Fibroblast of skin of left biceps (primary cell): ENCODE measurements around the gene ADAM12.
"Not testable (repeated sequence)": the region's sequence is repeated elsewhere in the genome, so short reads cannot be mapped to it uniquely, and the experiment has no call there.

Experiments
- DNase-seq, 2 experiments: peaks; one replicate each; pipeline ENCODE4 v3.0.0-alpha.2; 2013; ENCODE audit warnings: low read depth in 2 of 2

ADAM12 gene

DNA sequence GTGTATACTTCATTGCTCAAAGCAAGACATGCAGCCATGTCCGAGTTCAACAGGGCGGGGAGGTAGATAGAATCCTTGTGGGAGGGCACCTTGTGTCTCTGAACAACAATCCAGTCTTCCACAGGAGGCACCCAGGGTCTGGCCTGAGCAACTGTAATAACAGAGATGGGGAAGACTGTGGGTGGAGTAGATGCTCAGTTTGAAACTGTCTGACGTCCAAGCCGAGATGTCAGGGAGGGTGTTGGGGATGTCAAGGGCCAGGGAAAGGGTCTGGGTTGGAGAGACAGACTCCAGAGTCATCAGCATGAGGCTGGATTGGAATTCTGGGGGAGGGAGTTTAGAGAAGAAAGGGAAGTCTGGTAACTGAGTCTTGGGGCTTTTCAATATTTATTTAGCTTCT lies 403.9 kb downstream of the ADAM12 start:
- DNase-seq = no peak

GRCh38 chr10:125983656-125984055 lies 404.6 kb downstream of the ADAM12 start:
- no peak for DNase-seq

DNA sequence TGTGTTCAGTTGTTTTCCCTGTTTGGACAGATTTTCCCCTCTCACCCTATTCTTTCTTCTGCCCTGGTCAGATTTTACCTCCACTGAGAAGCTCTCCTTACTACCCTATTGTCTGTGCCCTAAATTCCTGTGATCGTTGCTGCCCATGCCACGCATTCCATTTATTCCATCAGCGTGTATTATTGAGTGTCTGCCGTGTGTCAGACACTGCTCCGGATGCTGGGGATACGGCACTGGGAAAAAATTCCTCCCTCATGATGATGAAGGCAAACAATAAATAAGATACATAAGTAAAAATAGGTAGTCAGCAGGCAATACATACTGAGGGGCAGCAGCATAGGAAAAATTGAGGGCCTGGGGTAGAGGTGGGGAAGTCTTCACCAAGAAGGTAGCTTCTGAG lies 405.1 kb downstream of the ADAM12 start:
- no peak for DNase-seq

GRCh38 chr10:125982260-125982948 lies 405.9 kb downstream of the ADAM12 start:
- DNase-seq = peak; percentile 35 to 44

- no peak for DNase-seq
These were observed 407.7 kb downstream of the ADAM12 start for GRCh38 chr10:125980521-125981035.

- DNase-seq = no peak
These were observed 408.3 kb downstream of the ADAM12 start for GRCh38 chr10:125979976-125980375.

DNA sequence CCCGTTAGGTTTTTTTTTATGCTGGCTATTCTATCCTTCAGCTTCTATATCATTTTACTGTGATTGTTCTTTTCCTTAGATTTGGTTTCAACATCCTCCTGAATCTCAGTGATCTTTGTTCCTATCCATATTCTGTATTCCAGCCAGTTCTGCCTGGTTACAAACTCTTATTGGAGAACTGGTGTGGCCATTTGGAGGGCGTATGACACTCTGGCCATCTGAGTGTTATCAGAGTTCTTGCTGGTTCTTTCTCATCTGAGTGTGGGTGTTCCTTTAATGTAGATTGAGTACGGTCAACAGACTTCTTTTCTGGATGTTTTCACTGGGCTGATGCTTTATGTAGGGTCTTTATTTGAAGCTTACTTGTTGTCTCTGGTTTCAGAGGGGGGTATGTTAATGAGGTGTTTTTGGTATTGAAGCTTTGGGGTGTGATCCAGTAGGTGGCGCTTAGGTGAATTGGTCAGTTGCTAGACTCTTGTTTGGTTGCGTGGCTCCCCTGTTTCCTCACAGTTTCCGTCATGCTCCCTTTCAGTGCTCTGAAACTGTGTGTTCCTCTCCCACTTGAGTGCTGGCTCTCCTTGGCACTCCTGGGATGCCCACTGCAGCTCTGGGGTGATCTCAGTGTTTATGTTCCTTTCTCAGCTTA lies 411.2 kb downstream of the ADAM12 start:
- no peak for DNase-seq

DNA sequence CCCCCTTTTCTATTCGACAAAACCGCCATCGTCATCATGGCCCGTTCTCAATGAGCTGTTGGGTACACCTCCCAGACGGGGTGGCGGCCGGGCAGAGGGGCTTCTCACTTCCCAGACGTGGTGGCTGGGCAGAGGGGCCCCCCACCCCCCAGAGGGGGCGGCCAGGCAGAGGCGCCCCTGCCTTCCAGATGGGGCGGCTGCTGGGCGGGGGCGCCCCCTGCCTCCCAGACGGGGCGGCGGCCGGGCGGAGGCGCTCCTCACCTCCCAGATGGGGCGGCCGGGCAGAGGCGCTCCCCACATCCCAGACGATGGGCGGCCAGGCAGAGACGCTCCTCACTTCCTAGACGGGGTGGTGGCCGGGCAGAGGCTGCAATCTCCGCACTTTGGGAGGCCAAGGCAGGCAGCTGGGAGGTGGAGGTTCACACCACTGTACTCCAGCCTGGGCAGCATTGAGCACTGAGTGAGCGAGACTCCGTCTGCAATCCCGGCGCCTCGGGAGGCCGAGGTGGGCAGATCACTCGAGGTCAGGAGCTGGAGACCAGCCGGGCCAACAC lies 418.1 kb downstream of the ADAM12 start:
- not testable (repeated sequence) for DNase-seq

DNA sequence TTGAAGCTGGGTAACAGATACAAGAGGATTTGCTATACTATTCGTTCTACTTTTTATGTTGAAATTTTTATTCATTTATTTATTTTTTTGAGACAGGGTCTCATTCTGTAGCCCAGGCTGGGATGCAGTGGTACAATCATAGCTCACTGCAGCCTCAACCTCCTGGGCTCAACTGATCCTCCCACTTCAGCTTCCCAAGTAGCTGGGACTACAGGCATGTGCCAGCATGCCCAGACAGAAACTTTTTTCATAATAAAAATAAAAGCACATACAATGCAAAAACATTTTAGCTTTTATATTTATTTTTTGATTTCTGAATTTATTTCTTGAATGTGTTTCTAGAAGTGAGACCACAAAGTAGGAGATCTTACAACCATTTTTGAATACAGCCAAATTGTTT lies 420.7 kb downstream of the ADAM12 start:
- DNase-seq = no peak

DNA sequence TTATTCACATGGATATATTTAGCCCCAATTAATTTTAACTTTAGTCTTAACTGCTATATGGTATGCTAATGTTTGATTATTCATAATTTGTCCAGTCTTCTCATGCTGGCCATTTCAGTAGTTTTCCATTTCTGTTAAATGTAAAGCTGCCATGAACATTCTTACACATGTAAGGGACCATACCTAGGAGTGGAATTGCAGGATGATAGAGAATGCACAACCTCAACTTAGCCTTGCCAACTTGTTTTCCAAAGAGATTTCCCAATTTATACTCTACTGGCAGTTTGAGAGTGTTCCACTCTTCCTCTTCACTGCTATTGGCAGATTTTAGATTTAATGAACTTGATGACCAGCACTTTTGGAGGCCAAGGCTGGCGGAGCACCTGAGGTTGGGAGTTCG lies 423.7 kb downstream of the ADAM12 start:
- DNase-seq = no peak
